GM19438 (cell line): ENCODE results near the gene RSKR.
"Not testable (repeated sequence)": the region's sequence is repeated elsewhere in the genome, so short reads cannot be mapped to it uniquely, and the experiment has no call there.

Source experiments
- ATAC-seq: cut with Tn5 transposase; IDR thresholded peaks from one replicate; pipeline ENCODE4 v1.9.1; 2021; ENCODE audit warnings: low read depth; ENCODE audit not compliant: unreplicated experiment

The RSKR gene

GRCh38 chr17:28623696-28624095 lies 9.7 kb upstream of the RSKR start:
- ATAC-seq, result no peak

GRCh38 chr17:28622186-28622585 lies 8.2 kb upstream of the RSKR start:
- ATAC-seq, result no peak

GRCh38 chr17:28620010-28620409 lies 6.0 kb upstream of the RSKR start:
- no peak for ATAC-seq

DNA sequence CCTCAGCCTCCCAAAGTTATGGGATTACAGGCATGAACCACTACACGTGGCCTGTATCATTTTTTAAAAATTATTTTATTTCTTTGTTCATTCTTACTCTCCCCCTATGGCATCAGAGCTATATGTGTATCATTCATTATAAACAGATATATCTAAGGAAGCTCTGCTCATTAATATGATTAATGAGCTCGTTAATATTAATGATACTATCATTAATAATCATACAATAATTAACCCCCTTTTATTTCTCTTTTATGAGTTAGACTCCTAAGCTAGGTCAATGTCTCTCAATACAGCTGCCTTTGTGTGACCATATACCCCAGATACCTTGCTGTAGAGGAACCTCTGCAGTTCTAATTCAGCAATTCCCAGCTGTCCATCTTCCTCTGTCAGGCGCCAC lies 4.5 kb upstream of the RSKR start:
- no peak for ATAC-seq

DNA sequence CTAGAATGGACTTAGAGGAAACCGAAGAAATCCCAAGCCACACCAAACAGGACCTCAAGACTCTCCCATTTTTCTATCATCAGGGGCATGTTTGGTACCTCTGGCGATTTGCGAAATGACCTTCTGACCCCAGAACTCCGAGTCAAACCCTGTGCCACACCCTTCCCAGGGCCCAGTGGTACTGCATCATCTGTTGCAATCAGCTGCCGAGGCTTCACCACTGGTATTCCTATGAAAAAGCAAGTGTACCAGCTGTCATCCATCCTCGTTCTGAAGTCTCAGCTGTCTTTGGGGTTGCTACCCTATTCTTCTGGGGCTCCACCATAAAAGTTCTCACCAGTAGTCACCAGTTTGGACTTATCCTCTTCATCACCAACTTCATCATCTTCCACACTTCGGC lies 2.3 kb upstream of the RSKR start:
- no peak for ATAC-seq

GRCh38 chr17:28615260-28615940 lies 1.4 kb upstream of the RSKR start:
- ATAC-seq, result no peak

- no peak for ATAC-seq
Observed at GRCh38 chr17:28612936-28613872, 781 bp downstream of the RSKR start.

GRCh38 chr17:28612531-28612930 lies 1.5 kb downstream of the RSKR start:
- ATAC-seq, result no peak

GRCh38 chr17:28610376-28610775 lies 3.6 kb downstream of the RSKR start:
- ATAC-seq, result no peak

DNA sequence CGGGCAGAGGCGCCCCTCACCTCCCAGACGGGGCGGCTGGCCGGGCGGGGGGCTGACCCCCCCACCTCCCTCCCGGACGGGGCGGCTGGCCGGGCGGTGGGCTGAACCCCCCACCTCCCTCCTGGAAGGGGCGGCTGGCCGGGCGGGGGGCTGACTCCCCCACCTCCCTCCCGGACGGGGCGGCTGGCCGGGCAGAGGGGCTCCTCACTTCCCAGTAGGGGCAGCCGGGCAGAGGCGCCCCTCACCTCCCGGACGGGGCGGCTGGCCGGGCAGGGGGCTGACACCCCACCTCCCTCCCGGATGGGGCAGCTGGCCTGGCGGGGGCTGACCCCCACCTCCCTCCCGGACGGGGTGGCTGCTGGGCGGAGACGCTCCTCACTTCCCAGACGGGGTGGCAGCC lies 10.0 kb downstream of the RSKR start:
- ATAC-seq, result not testable (repeated sequence)

GRCh38 chr17:28599311-28600184 lies 14.4 kb downstream of the RSKR start:
- ATAC-seq, result peak; percentile 46

DNA sequence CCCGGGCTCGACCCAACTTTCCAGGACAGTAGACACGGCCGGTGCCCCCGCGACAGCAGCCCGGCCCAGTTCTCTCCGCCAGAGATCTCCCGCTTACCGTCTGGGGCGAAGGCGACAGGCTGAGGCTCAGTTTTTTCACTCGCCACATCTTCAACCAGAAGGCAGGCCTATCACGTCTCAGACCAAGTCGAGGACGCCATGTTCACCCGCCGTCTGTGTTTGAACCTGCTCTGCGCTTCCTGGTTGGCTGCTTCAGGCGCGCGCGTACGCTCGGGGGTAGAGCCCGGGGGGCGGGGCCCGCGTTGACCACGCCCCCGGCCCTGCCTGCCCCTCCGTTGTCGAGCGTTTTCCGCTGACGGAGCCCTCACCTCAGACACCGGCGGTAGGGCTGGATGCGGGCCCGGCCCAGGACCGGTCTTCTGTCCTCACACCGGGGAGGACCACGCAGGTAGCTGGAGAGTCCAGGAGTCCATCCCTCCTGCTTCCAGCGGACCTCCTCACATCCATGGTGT lies 15.1 kb downstream of the RSKR start, which contains the start of gene SPAG5:
Gene SPAG5 (minus strand): TSS at position 227 of the 512 bp plus-strand sequence. CDS start 79 bp downstream, at position 148.
- peak; percentile 81 for ATAC-seq

DNA sequence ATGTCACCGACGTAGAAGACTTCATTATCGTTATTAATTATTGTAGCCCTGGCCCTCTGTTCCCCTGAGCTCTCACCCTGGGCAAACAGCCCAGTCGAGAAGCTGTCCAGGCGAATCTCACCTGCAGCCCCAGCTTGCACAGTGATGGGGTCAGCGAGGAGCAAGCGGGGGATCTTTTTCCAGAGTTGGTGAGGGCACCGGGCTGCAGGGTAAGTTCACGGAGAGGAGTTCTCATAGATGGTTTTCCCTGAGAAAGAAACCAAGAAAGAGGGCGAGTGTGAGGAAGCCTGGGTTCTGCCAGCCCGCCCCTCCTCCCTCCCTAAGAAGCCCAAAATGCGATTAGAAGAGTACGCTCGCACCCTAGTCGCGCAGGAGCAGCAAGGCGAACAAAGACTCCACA lies 15.6 kb downstream of the RSKR start:
- ATAC-seq, result peak; percentile 5

DNA sequence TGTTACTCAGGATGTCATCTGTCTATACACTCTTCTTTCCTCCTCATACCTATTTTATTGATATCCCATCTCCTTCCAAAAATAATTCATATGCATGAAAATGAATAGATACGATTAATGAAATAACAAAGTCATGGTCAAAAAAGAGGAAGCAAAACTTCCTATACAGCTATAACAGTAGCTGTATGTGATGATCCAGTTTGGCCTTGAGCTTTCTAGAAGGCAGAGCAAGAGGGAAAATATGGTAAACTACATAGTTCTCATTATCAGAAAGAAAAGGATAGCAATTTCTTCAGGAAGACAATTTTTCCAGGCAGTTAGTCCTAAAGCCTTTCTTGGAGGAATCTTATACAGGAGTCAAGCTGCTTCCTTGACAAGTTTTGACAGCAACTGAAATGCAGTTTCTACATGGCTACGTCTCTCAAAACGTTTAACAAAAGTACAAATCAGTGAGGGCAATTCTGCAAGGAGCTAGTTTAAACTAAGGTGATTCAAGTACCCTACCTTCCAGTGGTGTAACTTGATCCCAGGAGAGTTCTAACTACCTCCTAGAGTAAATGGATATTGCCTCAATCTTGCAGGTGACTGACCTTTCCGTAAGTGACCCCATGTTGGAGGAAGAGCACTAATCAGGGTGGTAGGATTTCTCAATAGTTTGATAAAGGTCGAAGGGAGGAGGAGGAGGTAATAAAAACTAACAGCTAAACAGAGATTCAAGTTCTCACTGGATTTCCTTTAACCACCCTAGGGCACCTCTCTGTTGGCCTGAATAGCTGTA lies 16.2 kb downstream of the RSKR start:
- ATAC-seq, result no peak

DNA sequence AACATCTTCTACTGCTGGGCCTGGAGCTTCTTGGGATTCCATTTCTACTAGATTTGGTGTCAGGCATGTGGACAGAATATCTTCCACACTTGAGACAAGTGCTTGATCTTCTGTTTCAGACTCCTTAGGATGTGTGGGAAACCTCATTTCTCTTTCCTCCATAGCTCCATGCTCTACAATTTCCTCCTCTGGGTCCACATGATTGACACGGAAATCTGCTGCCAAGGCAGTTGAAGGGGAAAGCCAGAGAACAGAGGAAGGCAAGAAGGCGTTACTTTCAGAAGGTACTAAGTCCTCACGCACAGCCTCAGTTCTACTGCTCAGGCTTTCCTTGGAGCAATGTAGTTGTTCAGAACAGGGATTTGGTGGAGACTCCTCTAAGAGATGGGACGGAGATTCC lies 21.7 kb downstream of the RSKR start:
- no peak for ATAC-seq

DNA sequence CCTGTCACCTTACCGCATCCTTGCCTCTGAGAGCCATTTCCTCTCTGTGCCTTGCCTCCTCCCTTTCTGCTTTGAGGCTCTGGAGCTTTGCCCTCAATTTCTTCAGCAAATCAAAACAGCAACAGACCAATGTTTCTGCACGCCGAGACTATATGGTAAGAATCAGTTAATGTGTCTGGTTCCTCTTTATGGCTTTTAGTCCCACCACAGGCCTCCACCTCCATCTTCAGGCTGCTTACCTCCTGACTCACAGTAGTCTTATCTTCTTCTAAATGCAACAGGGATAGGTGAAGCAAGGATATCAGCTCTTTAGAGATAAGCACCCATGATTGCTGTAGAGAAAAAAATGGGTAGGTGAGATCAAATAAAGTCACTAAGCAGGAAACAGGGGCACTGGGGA lies 28.1 kb downstream of the RSKR start:
- no peak for ATAC-seq

DNA sequence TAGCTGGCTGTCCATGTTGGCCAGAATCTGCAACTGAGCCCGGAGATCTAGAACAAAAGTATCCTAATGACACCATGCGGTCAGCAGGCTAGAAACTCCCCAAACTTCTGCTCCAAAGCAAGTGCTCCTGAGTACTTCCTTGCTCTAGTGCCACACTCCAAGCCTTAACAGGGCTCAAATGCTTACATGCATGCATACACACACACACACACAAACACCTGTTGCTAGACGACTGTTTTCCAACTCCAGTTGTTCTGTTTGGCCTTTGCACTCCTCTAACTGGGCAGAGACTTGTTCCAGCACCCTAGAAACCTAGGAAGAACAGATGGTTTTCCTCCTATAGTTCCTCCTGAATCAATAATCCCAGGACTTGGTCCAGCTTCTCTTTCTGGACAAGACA lies 29.6 kb downstream of the RSKR start:
- ATAC-seq, result no peak

DNA sequence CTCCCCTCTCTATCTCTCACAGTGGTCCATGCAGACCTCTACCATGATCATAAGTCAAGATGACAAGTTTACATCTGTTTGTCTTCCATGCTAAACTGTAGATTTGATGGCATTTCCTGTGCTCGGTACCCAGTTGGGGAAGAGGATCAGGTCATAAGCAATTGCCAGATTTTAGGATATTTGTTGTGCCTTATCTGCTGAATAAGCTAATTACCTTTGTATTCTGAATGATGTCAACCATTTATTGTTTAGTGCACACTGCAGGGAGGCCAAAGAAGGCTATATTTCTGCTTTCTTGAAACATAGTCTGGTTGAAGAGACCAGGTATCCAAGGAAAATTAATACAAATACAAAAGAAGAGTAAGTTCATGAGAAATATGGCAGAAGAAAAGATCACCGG lies 31.5 kb downstream of the RSKR start:
- no peak for ATAC-seq

GRCh38 chr17:28580959-28581358 lies 33.0 kb downstream of the RSKR start:
- ATAC-seq, result no peak

DNA sequence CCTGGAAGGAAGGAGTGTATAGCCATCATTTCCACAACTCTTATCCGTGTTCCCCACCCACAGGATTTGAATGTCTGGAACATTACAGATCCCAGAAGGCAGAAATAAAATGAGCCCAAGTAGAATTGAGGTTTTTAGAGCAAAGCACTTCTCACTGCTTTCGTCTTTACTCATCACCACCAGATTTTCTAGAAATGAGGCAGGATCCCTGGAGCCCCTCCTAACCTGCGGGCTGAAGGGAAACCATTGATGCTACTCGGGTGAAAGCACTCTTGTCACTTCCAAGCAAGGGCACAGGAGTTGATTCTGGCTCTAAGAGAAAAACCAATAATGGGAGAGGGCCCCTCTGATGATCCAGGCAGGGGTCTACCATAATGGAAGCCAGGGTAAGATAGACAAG lies 34.5 kb downstream of the RSKR start:
- no peak for ATAC-seq
